ENCODE data around the gene PI3. TPM values are rescaled to one million over a fixed set of nuclear protein-coding genes. Genes with fewer than 3 reads are reported as not detected.

PI3 gene
- polyA plus RNA-seq, 2 of the 4 experiments (the other 2 are of a cell fraction): 0.18 to 0.35 TPM

DNA sequence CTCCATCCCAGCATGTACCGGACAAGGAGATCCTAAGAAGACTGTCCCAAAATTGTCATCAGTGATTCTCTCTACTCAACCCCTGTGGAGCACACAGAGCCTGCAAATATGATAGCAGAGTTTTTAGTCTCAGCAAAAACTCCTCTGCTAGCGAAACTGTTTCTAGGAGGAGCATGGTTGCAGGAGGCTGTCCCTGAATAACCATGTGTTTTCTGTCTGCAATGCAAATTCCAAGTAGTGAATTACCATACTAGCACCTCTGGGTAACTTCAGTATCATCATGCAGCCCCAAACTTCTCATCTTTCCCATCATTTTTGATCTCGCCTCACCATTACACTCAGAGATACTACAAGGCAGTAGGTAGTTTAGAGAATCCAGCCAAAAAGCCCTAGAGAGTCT is 25.6 kb upstream of the PI3 start:
- WGBS (ENCODE audit: missing lambda C conversion rate): 31% methylated on average over 3 of the region's 3 CpGs
- ChIA-PET POLR2A (no interaction called here), CTCF (no interaction called here)
- TF ChIP-seq, protein P1, sequence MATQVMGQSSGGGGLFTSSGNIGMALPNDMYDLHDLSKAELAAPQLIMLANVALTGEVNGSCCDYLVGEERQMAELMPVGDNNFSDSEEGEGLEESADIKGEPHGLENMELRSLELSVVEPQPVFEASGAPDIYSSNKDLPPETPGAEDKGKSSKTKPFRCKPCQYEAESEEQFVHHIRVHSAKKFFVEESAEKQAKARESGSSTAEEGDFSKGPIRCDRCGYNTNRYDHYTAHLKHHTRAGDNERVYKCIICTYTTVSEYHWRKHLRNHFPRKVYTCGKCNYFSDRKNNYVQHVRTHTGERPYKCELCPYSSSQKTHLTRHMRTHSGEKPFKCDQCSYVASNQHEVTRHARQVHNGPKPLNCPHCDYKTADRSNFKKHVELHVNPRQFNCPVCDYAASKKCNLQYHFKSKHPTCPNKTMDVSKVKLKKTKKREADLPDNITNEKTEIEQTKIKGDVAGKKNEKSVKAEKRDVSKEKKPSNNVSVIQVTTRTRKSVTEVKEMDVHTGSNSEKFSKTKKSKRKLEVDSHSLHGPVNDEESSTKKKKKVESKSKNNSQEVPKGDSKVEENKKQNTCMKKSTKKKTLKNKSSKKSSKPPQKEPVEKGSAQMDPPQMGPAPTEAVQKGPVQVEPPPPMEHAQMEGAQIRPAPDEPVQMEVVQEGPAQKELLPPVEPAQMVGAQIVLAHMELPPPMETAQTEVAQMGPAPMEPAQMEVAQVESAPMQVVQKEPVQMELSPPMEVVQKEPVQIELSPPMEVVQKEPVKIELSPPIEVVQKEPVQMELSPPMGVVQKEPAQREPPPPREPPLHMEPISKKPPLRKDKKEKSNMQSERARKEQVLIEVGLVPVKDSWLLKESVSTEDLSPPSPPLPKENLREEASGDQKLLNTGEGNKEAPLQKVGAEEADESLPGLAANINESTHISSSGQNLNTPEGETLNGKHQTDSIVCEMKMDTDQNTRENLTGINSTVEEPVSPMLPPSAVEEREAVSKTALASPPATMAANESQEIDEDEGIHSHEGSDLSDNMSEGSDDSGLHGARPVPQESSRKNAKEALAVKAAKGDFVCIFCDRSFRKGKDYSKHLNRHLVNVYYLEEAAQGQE (IDR thresholded peaks at IDR 0.05): no peak
- TF ChIP-seq JUNB (IDR thresholded peaks at IDR 0.05): no peak
- TF ChIP-seq, protein P2, sequence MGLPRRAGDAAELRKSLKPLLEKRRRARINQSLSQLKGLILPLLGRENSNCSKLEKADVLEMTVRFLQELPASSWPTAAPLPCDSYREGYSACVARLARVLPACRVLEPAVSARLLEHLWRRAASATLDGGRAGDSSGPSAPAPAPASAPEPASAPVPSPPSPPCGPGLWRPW (IDR thresholded peaks at IDR 0.05): no peak
- no peak for TF ChIP-seq SMC3 (IDR thresholded peaks at IDR 0.05)
- TF ChIP-seq HOXB5 (CRISPR knock-in tag; IDR thresholded peaks at IDR 0.05): no peak
- no peak for TF ChIP-seq TP53 (CRISPR knock-in tag; IDR thresholded peaks at IDR 0.05)
- no peak for TF ChIP-seq NR3C1 (IDR thresholded peaks at IDR 0.05)
- no peak for TF ChIP-seq ZSCAN20 (CRISPR knock-in tag; IDR thresholded peaks at IDR 0.05)
- no peak for TF ChIP-seq MAFK (IDR thresholded peaks at IDR 0.05; ENCODE audit: partially characterized antibody)
- no peak for TF ChIP-seq RNF2 (IDR thresholded peaks at IDR 0.05; ENCODE audit: borderline replicate concordance, low read depth)
- TF ChIP-seq JUN (IDR thresholded peaks at IDR 0.05): no peak
- TF ChIP-seq HMGXB4 (CRISPR knock-in tag; IDR thresholded peaks at IDR 0.05; ENCODE audit: borderline replicate concordance): no peak
- FAIRE-seq: no peak
- no peak for DNase-seq (ENCODE audit: low read depth in 1 of 2, low spot score in 1 of 2)
- no peaks in the 10 kb centered on the region for H3K4me1 ChIP-seq
- ATAC-seq: no peak
- H3K9me3 ChIP-seq: no peaks in the 10 kb centered on the region
- H3K4me2 ChIP-seq: no peak overlapping the region
- H3K27ac ChIP-seq: no peak overlapping the region
- no peak overlapping the region for H3K4me3 ChIP-seq

- no peaks in the 10 kb centered on the region for H3K9me3 ChIP-seq
- DNase-seq (ENCODE audit: low read depth in 1 of 2, low spot score in 1 of 2): no peak
- ChIA-PET POLR2A (no interaction called here), CTCF (no interaction called here)
- no peak overlapping the region for H3K4me2 ChIP-seq
- ATAC-seq: no peak
- 0% methylated on average over 2 of the region's 2 CpGs for whole genome bisulfite sequencing (ENCODE audit: missing lambda C conversion rate)
- H3K4me3 ChIP-seq: no peak overlapping the region
- TF ChIP-seq JUNB (IDR thresholded peaks at IDR 0.05) (no peak), ESRRA (IDR thresholded peaks at IDR 0.05; ENCODE audit: borderline replicate concordance, low read length) (no peak), HOXB5 (CRISPR knock-in tag; IDR thresholded peaks at IDR 0.05) (no peak), POLR2AphosphoS2 (conservative IDR thresholded peaks at IDR 0.05; ENCODE audit: low read length) (no peak), MAZ (IDR thresholded peaks at IDR 0.05; ENCODE audit: borderline replicate concordance, low read depth, low read length) (no peak), NFE2L2 (conservative IDR thresholded peaks at IDR 0.05; ENCODE audit: low read length) (no peak), TP53 (CRISPR knock-in tag; IDR thresholded peaks at IDR 0.05) (no peak), CHD2 (IDR thresholded peaks at IDR 0.05; ENCODE audit: low read length, partially characterized antibody) (no peak), SREBF2 (IDR thresholded peaks at IDR 0.05) (no peak), HDAC2 (IDR thresholded peaks at IDR 0.05) (no peak), EP300 (IDR thresholded peaks at IDR 0.05) (no peak), CHD4 (IDR thresholded peaks at IDR 0.05; ENCODE audit: borderline replicate concordance) (no peak), RCOR1 (IDR thresholded peaks at IDR 0.05; ENCODE audit: low read depth, low read length) (no peak)
- TF ChIP-seq, protein P1 (IDR thresholded peaks at IDR 0.05): no peak
- TF ChIP-seq, protein P3, sequence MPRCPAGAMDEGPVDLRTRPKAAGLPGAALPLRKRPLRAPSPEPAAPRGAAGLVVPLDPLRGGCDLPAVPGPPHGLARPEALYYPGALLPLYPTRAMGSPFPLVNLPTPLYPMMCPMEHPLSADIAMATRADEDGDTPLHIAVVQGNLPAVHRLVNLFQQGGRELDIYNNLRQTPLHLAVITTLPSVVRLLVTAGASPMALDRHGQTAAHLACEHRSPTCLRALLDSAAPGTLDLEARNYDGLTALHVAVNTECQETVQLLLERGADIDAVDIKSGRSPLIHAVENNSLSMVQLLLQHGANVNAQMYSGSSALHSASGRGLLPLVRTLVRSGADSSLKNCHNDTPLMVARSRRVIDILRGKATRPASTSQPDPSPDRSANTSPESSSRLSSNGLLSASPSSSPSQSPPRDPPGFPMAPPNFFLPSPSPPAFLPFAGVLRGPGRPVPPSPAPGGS (IDR thresholded peaks at IDR 0.05): no peak
- no peak for FAIRE-seq
- no peaks in the 10 kb centered on the region for H3K4me1 ChIP-seq
- no peak overlapping the region for H3K27ac ChIP-seq
Observed at GRCh38 chr20:45152405-45152804, 22.3 kb upstream of the PI3 start.

Measured in A549 (cell line).